T-cell (primary cell): ENCODE measurements around the gene PTPRM. TPM values are rescaled to one million over a fixed set of nuclear protein-coding genes. Genes with fewer than 3 reads are reported as not detected.

Experiments used
- ATAC-seq, 4 experiments: fragments of 200-7000 bp in 3 of 4; fragments of 150-1000 bp in 1 of 4; cut with Tn5 transposase; replicated peaks in 1 of 4; 1 replicate in 3 of 4; 2 replicates in 1 of 4; pipeline ENCODE4 v1.10.0; 2021; ENCODE audit warnings: moderate library complexity in 3 of 4, mild to moderate bottlenecking in 2 of 4, moderate number of reproducible peaks in 1 of 4
- CTCF ChIA-PET, 2 donors: fragments of 300-600 bp; sonication (Branson Sonifier 250); formaldehyde crosslinking; loops; one replicate each; lab custom pipeline; 2022; ENCODE audit warnings: antibody characterized with exemption in 2 of 2; lab: Charles Lee
- POLR2A ChIA-PET, 2 donors: fragments of 300-600 bp; sonication (Branson Sonifier 250); formaldehyde crosslinking; loops; one replicate each; lab custom pipeline; 2022; ENCODE audit warnings: antibody characterized with exemption in 2 of 2; lab: Charles Lee
- DNase-seq, 35 experiments: peaks; one replicate each; pipeline versions ENCODE4 v3.0.0 to v3.0.0-alpha.2; 2013 to 2023
- H3K27ac ChIP-seq: one replicate; pipeline ENCODE4 v1.5.1; 2013; ENCODE audit warnings: low read length
- H3K27me3 ChIP-seq, 2 experiments: replicated peaks in 1 of 2; 1 replicate in 1 of 2; 2 replicates in 1 of 2; pipeline versions ENCODE4 v1.6.1 to v1.7.0; 2013; ENCODE audit warnings: low read length in 1 of 2, mixed read lengths in 1 of 2; ENCODE audit not compliant: control insufficient read depth in 2 of 2, insufficient read depth in 2 of 2; ENCODE audit errors: extremely low read depth in 1 of 2
- H3K36me3 ChIP-seq, 2 donors: 1 replicate in 1 of 2; 2 replicates in 1 of 2; pipeline versions ENCODE4 v1.6.1 to v1.7.0; 2013; ENCODE audit warnings: low read length in 1 of 2; ENCODE audit not compliant: control insufficient read depth in 2 of 2, insufficient read depth in 1 of 2; ENCODE audit errors: extremely low read depth in 1 of 2
- H3K4me1 ChIP-seq, 2 experiments: 1 replicate in 1 of 2; 2 replicates in 1 of 2; pipeline versions ENCODE4 v1.6.1 to v1.7.0; 2013; ENCODE audit warnings: low read length in 2 of 2, mixed read lengths in 1 of 2; ENCODE audit not compliant: insufficient read depth in 2 of 2, control insufficient read depth in 1 of 2; ENCODE audit errors: extremely low read depth in 1 of 2
- H3K4me3 ChIP-seq, 2 donors: 1 replicate in 1 of 2; 2 replicates in 1 of 2; pipeline versions ENCODE4 v1.5.1 to v1.7.0; 2013; ENCODE audit warnings: mild to moderate bottlenecking in 2 of 2, low read length in 1 of 2, moderate library complexity in 1 of 2; ENCODE audit not compliant: control insufficient read depth in 1 of 2; ENCODE audit errors: extremely low read depth in 1 of 2
- H3K9me3 ChIP-seq: 2 replicates; pipeline ENCODE4 v1.7.0; 2013
- H3K27ac Mint-ChIP-seq, 2 donors: one replicate each; pipeline ENCODE4 v1.8.0; 2020 to 2021; ENCODE audit warnings: mild to moderate bottlenecking in 2 of 2, mixed read lengths in 2 of 2
- H3K27me3 Mint-ChIP-seq, 2 donors: one replicate each; pipeline ENCODE4 v1.8.0; 2021 to 2022; ENCODE audit warnings: mixed read lengths in 2 of 2
- H3K36me3 Mint-ChIP-seq: one replicate; pipeline ENCODE4 v1.8.0; 2021; ENCODE audit warnings: mixed read lengths
- H3K4me1 Mint-ChIP-seq, 3 donors: one replicate each; pipeline ENCODE4 v1.8.0; 2020 to 2022; ENCODE audit warnings: mixed read lengths in 3 of 3, mild to moderate bottlenecking in 1 of 3
- H3K4me3 Mint-ChIP-seq, 3 donors: one replicate each; pipeline ENCODE4 v1.8.0; 2020 to 2022; ENCODE audit warnings: mild to moderate bottlenecking in 3 of 3, mixed read lengths in 3 of 3, moderate library complexity in 3 of 3
- H3K9me3 Mint-ChIP-seq, 3 donors: one replicate each; pipeline ENCODE4 v1.8.0; 2020 to 2022; ENCODE audit warnings: mixed read lengths in 3 of 3
- WGBS: methylation state at CpG from one replicate; pipeline ENCODE4 v1.1.5; 2013; ENCODE audit warnings: missing lambda C conversion rate; ENCODE audit not compliant: insufficient coverage; 5-methylcytosine and 5-hydroxymethylcytosine counted together
- total RNA-seq, 35 experiments: library from RNA in 6 of 35; stranded (reverse) in 6 of 35; fragments of 120-200 nt in 1 of 35; gene quantifications; one replicate each; pipeline versions ENCODE4 v1.2.1 to v1.2.4 and lab custom pipeline; 2013 to 2026

Gene PTPRM
- total RNA-seq, 5 donors from 2014 or later (not counting 1 experiment from before 2014, with no cell fraction given), result 4.1 to 47.4 (median 7.1) TPM

- Mint-ChIP-seq H3K27me3 (no peaks in the 10 kb centered on the region), H3K9me3 (no peaks in the 10 kb centered on the region), H3K4me3 (no peak overlapping the region), H3K27ac (no peak overlapping the region), H3K36me3 (no peaks in the 10 kb centered on the region), H3K4me1 (no peaks in the 10 kb centered on the region)
- CTCF ChIA-PET, result no interaction called here
- H3K4me1 ChIP-seq, result no peaks in the 10 kb centered on the region
- H3K4me3 ChIP-seq, result no peak overlapping the region
- ATAC-seq (no peak), DNase-seq (no peak)
- H3K9me3 ChIP-seq, result no peaks in the 10 kb centered on the region
- no peaks in the 10 kb centered on the region for H3K27me3 ChIP-seq
- H3K36me3 ChIP-seq, result peaks cover 0 to 3% of the 10 kb centered on the region in 2 donors
- 100% methylated on average over 1 of the region's 2 CpGs for WGBS
- POLR2A ChIA-PET, result no interaction called here
- H3K27ac ChIP-seq, result no peak overlapping the region
Measured at GRCh38 chr18:8091035-8091434, 523.9 kb downstream of the PTPRM start.

- ATAC-seq (no peak), DNase-seq (no peak)
- H3K9me3 Mint-ChIP-seq, result peaks cover 0 to 5% (median 3%) of the 10 kb centered on the region in 3 donors
- no peaks in the 10 kb centered on the region for H3K4me1 Mint-ChIP-seq
- no peaks in the 10 kb centered on the region for H3K27me3 Mint-ChIP-seq
- Histone ChIP-seq H3K9me3 (no peaks in the 10 kb centered on the region), H3K27ac (no peak overlapping the region), H3K4me3 (no peak overlapping the region), H3K4me1 (no peaks in the 10 kb centered on the region), H3K36me3 (peaks cover 0 to 3% of the 10 kb centered on the region in 2 donors), H3K27me3 (no peaks in the 10 kb centered on the region)
- WGBS, result 89% methylated on average over 5 of the region's 10 CpGs
- ChIA-PET POLR2A (no interaction called here), CTCF (no interaction called here)
- H3K27ac Mint-ChIP-seq, result no peak overlapping the region
- H3K36me3 Mint-ChIP-seq, result no peaks in the 10 kb centered on the region
- no peak overlapping the region for H3K4me3 Mint-ChIP-seq
Measured at GRCh38 chr18:8095947-8096570, 528.9 kb downstream of the PTPRM start.

- H3K36me3 Mint-ChIP-seq, result no peaks in the 10 kb centered on the region
- ChIA-PET POLR2A (no interaction called here), CTCF (no interaction called here)
- H3K4me1 ChIP-seq, result no peaks in the 10 kb centered on the region
- DNase-seq, result no peak
- H3K4me3 ChIP-seq, result no peak overlapping the region
- H3K27me3 ChIP-seq, result no peaks in the 10 kb centered on the region
- H3K9me3 ChIP-seq, result no peaks in the 10 kb centered on the region
- H3K27me3 Mint-ChIP-seq, result no peaks in the 10 kb centered on the region
- no peaks in the 10 kb centered on the region for H3K4me1 Mint-ChIP-seq
- peaks cover 0 to 6% (median 4%) of the 10 kb centered on the region in 3 donors for H3K9me3 Mint-ChIP-seq
- H3K36me3 ChIP-seq, result peaks cover 0 to 3% of the 10 kb centered on the region in 2 donors
- H3K27ac Mint-ChIP-seq, result no peak overlapping the region
- no peak overlapping the region for H3K4me3 Mint-ChIP-seq
- no peak overlapping the region for H3K27ac ChIP-seq
- ATAC-seq, result no peak
Measured at GRCh38 chr18:8097399-8097798, 530.3 kb downstream of the PTPRM start.

- no peaks in the 10 kb centered on the region for H3K4me1 Mint-ChIP-seq
- Histone ChIP-seq H3K4me1 (no peaks in the 10 kb centered on the region), H3K9me3 (peaks cover 2% of the 10 kb centered on the region), H3K27ac (no peak overlapping the region), H3K36me3 (peaks cover 0 to 3% of the 10 kb centered on the region in 2 donors), H3K27me3 (no peaks in the 10 kb centered on the region), H3K4me3 (no peak overlapping the region)
- CTCF ChIA-PET, result no interaction called here
- DNase-seq, result no peak
- no CpG with 5 or more reads among the region's 1 CpG for WGBS
- H3K4me3 Mint-ChIP-seq, result no peak overlapping the region
- no peak overlapping the region for H3K27ac Mint-ChIP-seq
- POLR2A ChIA-PET, result no interaction called here
- no peak for ATAC-seq
- H3K27me3 Mint-ChIP-seq, result no peaks in the 10 kb centered on the region
- H3K9me3 Mint-ChIP-seq, result peaks cover 0 to 10% (median 9%) of the 10 kb centered on the region in 3 donors
- no peaks in the 10 kb centered on the region for H3K36me3 Mint-ChIP-seq
Measured at GRCh38 chr18:8097927-8098326, 530.8 kb downstream of the PTPRM start.

- H3K4me1 ChIP-seq, result no peaks in the 10 kb centered on the region
- no peaks in the 10 kb centered on the region for H3K36me3 ChIP-seq
- no peaks in the 10 kb centered on the region for H3K4me1 Mint-ChIP-seq
- no peaks in the 10 kb centered on the region for H3K27me3 ChIP-seq
- H3K36me3 Mint-ChIP-seq, result no peaks in the 10 kb centered on the region
- H3K9me3 ChIP-seq, result peaks cover 2% of the 10 kb centered on the region
- H3K27ac Mint-ChIP-seq, result no peak overlapping the region
- ATAC-seq (no peak), DNase-seq (no peak)
- ChIA-PET CTCF (no interaction called here), POLR2A (no interaction called here)
- 100% methylated on average over 1 of the region's 4 CpGs for whole genome bisulfite sequencing
- no peaks in the 10 kb centered on the region for H3K27me3 Mint-ChIP-seq
- H3K9me3 Mint-ChIP-seq, result peaks cover 0 to 6% (median 5%) of the 10 kb centered on the region in 3 donors
- no peak overlapping the region for H3K4me3 ChIP-seq
- H3K27ac ChIP-seq, result no peak overlapping the region
- no peak overlapping the region for H3K4me3 Mint-ChIP-seq
Measured at GRCh38 chr18:8106603-8107002, 539.5 kb downstream of the PTPRM start.

GRCh38 chr18:8107426-8107825, 540.3 kb downstream of the PTPRM start:
- H3K27ac ChIP-seq, result no peak overlapping the region
- H3K27me3 ChIP-seq, result no peaks in the 10 kb centered on the region
- Mint-ChIP-seq H3K27me3 (no peaks in the 10 kb centered on the region), H3K9me3 (peaks cover 0 to 5% (median 4%) of the 10 kb centered on the region in 3 donors), H3K4me1 (no peaks in the 10 kb centered on the region), H3K4me3 (no peak overlapping the region), H3K27ac (no peak overlapping the region), H3K36me3 (no peaks in the 10 kb centered on the region)
- ChIA-PET CTCF (no interaction called here), POLR2A (no interaction called here)
- no peak for DNase-seq
- no peak overlapping the region for H3K4me3 ChIP-seq
- no peaks in the 10 kb centered on the region for H3K36me3 ChIP-seq
- WGBS, result 50% methylated on average over 1 of the region's 2 CpGs
- no peaks in the 10 kb centered on the region for H3K4me1 ChIP-seq
- ATAC-seq, result no peak
- H3K9me3 ChIP-seq, result peaks cover 2% of the 10 kb centered on the region

GRCh38 chr18:8114480-8114879, 547.4 kb downstream of the PTPRM start:
- no peaks in the 10 kb centered on the region for H3K36me3 ChIP-seq
- POLR2A ChIA-PET, result no interaction called here

More at GRCh38 chr18:8114480-8114879, 547.4 kb downstream of the PTPRM start:
- Mint-ChIP-seq H3K27me3 (no peaks in the 10 kb centered on the region), H3K4me3 (no peak overlapping the region), H3K27ac (no peak overlapping the region), H3K36me3 (no peaks in the 10 kb centered on the region), H3K9me3 (no peaks in the 10 kb centered on the region), H3K4me1 (no peaks in the 10 kb centered on the region)
- no CpG with 5 or more reads among the region's 2 CpGs for WGBS
- H3K9me3 ChIP-seq, result no peaks in the 10 kb centered on the region
- CTCF ChIA-PET, result no interaction called here
- DNase-seq, result no peak
- no peaks in the 10 kb centered on the region for H3K27me3 ChIP-seq
- no peak overlapping the region for H3K27ac ChIP-seq
- no peak for ATAC-seq
- no peak overlapping the region for H3K4me3 ChIP-seq
- no peaks in the 10 kb centered on the region for H3K4me1 ChIP-seq
